Mucosa of gallbladder (tissue), 1 donor: ENCODE data around the gene HOXB9. TPM values are rescaled to one million over a fixed set of nuclear protein-coding genes. Genes with fewer than 3 reads are reported as not detected.

Source experiments
- DNase-seq: peaks from one replicate; pipeline ENCODE4 v3.0.0-alpha.2; 2020; ENCODE audit warnings: low spot score
- total RNA-seq: library from RNA; stranded (reverse); gene quantifications from one replicate; pipeline ENCODE4 v1.2.1, GENCODE V29; 2021
- donor health status: DM: no; HTN: no; CAD: no.

Gene HOXB9
- total RNA-seq, 1 donor from 2014 or later = 0.26 TPM

DNA sequence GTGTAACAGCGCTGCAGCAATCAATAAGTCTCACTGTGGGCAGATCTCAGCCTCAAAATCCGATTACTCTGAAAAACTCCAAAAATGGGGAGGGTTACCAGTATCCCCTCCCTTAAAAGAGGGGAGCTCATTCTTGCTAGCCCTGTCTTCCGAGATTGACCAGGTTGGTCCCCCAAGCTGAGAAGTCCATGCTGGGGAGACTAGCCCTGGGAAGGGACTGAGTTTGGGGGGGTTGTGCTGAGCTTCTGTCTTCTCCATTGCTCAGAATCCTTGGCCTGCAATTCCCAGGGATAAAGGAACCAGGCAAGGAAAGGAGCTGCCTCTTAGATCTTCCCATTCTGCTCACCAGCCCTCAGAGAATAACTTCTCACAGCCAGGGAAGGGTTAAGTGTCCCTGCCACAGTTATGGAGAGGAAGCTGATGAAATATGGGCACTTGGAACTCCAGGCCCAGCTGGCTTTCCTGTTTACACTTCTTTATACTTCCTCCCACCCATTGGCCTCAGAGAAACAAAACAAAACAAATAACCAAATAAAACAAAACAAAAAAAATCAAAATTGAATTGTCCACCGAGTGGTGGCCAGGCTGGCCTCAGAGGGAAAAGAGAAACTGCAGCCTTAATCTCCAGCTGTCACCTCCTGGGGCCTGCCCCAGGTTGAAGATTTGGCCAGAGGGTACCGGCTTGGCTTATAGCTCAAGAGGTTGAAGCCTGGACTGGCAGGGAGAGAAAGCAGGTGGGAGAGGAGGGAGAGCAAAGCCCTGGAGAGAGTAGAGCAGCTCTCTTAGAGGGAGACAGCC lies 38.7 kb downstream of the HOXB9 start:
- no peak for DNase-seq

DNA sequence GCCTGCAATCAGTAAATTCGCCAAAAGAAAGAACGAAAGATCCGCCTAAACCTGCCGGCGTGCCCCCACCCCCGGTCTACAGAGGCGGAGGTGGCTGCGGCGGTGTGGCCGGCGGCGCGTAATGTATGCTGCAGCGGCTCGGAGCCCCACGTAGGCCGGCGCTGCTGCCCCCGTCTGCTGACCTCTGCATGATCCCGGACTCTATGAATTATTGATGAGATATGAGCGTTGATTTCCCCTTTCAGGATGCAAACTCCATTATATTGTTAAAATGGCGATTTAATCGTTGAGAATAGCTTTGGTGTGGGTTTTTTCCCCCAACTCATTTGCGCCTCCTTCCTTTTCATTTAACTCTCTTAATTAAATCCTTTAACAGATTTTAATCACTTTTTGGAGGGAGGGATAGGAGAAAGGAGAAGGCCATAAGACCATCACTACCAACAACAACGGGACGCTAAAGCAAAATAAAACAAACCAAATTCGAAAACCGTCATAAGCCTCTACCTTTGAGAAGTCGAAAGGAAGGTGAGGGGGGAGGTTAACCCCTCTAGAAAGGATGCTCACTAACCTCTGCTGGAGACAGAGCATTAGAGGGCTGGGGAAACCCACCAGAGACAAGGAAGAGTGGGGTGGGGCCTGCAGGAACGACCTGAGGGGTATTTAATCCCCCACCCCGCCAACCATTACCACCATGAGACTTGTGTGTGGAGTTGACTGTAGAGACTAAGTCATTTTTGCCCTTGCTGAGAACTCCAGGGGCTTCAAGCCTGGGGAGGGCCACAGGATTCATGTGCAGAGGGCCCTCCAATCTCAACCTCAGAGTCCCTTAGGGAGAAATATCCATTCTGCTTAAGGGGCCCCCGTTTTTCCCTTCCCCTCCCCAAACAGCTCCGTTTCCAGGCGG lies 39.6 kb downstream of the HOXB9 start:
- DNase-seq = no peak

DNA sequence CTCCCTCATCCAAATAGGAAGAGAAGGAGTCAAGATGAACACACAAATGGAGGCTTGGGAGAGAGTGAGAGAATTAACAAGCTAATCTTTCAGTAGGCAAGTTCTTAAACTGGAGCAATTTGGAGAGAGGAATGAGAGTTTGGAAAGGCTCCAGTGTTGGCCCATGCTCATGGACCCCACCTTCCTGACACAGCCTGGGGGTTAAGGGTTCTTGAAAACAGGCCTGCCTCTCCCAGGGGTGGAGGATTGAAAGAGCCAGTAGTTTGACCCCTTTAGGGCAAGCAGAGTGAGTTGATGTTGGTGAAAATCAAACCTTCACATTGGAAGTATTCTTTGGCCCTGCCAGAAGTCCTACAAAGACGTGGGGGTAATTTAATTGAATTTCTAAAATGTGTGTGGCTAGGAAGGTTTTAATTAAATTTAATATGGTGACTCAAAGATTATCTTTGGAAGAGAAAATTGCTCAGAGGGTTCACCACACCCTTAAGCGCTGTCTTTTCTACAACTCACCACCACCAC lies 41.9 kb downstream of the HOXB9 start:
- no peak for DNase-seq

DNA sequence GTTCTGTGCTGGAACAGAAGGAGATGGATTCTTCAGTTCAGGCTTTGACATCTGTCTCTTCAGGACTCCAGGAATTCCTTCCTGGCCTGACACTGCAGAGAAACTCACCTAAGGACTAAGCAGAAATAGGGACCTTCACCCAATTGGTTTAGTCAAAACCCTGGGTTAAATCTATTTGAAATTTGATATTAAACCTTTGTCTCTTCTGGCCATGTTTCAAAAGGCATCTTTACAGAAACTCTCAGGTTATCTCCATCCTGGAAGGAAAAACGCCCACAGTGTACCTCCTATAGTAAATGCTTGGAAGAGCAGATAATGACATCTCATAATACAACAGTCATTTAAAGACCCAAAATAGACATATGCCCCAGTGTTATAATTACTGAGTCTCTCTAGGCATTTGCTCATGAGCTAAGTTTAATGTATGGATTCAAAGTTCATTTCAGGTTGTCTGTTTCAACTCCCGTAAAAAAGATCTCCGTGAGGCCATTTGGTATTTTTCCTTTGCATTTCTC lies 42.4 kb downstream of the HOXB9 start:
- DNase-seq = no peak

DNA sequence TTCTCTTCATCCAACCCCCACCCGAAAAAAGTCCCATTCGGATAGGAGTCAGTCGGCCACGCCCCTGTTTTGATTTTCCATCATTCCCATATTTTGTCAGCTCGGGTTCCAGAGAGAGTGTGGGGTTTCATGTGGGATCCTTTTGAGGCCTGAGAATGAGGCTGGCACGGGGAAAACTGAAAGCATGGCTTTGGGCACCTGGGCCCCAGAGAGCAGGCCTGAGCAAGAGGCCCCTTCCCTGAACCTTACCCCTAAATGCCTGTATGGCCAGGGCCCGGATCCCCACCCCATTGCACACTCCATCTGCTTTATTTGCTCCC lies 43.4 kb downstream of the HOXB9 start:
- DNase-seq = no peak

DNA sequence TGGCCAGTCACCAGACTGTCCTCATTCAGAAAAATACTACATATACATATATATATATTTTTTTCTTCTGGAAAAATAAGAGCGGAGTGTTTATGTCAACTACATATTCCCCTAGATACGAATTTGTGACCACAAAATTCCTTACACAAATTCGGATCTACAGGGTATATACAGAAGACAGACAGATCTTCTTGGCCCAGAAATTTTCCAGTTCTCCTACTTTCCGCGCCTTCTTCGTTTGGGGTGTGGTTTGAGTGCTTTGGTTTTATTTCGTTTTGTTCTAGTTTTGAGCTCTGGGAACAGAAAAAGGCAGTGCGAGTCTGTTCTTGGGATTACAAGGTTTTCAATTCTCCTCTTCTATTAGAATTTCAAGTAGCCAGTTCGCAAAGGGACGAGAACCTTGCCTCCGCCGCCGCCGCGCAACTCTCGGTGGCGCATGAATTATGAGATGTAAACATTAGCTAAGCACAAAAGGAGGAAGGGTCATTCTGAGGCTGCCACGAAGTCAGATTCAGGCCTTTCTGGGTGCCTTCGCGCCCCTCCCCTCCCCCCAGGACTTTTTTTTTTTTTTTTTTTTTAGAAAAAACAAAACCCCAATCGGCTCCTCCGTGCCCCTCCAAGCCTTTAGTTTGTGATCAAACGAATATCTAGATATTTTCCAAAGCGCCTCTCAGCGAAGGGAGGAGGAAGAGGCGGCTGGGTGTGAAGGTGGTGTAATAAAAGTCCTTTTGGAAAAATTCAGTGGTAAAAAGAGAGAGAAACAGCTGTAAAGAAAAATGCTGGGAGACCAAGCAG lies 46.2 kb downstream of the HOXB9 start:
- no peak for DNase-seq

DNA sequence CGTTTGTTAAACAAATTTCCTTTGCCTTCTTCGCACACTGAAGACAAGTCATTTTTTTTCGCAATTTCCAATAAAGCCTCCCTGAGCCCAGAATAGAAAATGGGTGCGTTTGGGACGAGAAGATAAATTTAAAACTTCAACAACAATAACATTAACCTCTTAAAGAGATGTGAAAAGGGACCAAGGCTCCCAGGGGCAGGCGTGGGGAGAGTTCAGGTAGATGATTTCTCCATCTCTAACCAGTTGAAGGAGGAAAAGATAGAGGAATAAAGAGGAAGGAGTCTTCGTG lies 46.7 kb downstream of the HOXB9 start:
- no peak for DNase-seq

DNA sequence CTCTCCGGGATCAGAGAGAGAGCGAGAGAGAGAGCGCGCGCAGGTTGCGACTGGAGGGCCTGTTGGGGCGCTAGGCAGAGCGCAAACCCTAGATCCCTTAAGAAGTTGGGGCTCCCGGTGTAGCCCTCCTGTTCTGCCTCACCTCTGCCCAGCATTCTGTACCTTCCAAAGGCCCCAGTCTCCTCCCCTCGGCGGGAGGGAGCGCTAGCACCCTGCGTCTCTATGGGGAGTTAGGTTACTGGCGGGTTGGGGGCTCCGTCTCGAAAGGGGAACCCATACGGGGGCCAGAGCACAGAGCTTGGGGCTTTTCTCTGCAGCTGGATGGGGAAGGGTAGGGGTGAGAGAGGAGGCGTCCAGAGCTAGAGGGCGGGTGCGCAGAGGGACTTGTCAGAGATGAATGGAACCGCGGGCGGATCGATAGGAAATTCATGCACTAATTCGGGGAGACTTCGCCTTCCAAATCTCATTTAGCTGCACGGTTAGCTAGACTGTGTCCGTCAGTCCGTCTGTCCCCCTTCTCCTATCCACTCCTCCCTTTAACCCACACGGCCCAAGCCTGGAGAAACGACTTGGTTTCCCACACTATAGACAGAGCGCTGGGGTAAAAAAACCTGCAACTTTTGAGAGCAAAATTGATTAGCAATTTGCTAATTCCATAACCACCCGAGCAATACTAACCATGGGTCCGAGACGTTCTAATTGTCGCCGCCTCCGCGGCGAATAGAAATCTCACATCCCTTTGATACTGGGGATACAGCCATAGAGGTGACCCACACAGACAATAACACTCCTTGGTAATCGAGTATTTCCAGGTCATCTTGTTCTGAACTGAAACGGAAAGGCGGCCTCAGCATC lies 47.3 kb downstream of the HOXB9 start:
- no peak for DNase-seq

DNA sequence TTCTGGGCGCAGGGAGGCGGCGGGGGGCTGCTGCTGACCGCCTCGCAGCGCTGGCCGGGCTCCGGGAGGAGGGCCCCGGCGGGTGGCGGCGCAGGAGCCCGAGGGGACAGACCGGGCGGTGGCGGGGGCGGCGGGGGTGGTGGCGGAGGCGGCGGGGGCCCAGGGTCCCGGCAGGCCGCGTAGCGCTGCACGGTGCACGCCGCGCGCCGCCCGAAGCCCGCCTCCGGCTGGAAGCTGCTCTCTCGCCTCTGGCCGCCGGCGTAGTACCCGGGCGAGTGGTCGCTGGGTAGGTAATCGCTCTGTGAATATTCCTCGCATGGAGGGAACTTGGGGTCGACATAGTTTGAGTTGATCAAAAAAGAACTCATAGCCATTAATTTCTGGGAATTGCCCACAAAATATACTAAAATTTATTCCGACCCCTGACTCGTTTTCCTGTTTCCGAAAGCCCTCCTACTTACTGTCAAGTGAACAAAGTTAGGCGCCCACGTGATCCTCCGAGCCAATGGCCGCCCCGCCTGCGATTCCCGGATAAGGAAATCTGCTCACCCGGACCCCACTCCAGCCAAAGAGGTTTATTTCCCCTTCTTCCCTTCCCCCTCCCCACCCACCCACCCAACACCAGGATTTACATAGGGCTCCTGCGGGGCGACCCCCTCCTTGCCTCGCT lies 48.1 kb downstream of the HOXB9 start, which contains the start of gene HOXB4:
HOXB4 (minus strand) TSS at position 405 of the 670 bp plus-strand sequence; CDS start at position 374, 31 bp downstream.
- DNase-seq = peak; percentile 78

DNA sequence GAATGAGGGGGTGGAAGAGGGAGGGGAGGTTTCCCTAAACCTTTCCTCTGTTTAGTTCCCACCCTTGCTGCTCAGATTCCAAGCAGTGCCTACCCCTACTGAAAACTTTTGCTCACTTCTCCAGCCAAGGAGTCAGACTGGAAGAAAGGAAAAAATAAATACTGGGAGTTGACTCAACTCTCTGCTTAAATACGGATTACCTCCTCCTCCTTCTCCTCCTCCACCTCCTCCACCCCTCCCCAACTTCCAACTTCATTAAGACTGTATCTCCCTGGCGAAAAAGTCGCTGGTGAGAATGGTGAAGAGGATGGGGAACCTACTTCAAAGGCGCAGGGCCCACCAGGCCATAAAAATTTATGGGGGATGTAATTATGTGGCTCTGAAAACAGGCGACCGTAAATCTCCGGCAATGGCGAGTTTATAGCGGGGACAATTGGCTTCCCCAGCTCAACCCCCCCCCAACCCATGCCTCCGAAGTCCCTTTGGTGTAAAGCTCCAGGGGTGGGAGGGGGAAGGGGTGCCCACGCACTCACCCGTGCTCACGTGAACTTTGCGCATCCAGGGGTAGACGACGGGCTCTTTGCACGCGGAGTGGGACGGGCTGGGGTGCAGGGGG lies 48.7 kb downstream of the HOXB9 start:
- no peak for DNase-seq

DNA sequence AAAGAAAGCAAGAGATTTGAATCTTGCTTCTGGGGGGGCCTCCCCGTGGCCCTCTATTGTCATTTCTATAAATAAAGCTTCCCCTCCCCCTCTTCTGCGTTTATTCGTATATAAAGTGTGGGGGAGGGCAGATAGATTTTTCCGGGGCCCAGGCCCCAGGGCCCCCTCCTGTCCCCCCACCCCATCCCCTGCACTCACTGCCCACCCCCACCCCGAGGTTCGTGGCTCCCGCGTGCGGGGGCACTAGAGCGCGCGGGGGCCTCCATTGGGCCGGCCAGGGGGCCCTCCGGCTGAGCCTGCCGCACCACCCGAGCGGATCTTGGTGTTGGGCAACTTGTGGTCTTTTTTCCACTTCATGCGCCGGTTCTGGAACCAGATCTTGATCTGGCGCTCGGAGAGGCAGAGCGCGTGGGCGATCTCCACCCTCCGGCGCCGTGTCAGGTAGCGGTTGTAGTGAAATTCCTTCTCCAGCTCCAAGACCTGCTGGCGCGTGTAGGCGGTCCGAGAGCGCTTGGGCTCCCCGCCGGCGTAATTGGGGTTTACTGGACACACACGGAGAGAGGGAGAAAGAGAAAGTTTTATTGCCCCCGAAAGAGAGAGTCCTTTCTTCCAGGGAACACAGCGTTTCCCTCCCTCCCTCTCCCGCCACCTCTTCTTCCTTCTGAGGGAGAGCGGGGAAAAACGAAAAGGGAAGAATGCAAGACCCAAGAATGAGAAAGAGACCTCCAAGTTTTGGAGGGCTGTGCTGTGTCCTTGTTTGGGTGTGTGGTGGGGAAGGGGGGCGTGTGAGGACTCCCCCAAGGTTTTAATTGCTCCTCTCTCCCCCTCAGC lies 49.5 kb downstream of the HOXB9 start:
- DNase-seq = no peak

DNA sequence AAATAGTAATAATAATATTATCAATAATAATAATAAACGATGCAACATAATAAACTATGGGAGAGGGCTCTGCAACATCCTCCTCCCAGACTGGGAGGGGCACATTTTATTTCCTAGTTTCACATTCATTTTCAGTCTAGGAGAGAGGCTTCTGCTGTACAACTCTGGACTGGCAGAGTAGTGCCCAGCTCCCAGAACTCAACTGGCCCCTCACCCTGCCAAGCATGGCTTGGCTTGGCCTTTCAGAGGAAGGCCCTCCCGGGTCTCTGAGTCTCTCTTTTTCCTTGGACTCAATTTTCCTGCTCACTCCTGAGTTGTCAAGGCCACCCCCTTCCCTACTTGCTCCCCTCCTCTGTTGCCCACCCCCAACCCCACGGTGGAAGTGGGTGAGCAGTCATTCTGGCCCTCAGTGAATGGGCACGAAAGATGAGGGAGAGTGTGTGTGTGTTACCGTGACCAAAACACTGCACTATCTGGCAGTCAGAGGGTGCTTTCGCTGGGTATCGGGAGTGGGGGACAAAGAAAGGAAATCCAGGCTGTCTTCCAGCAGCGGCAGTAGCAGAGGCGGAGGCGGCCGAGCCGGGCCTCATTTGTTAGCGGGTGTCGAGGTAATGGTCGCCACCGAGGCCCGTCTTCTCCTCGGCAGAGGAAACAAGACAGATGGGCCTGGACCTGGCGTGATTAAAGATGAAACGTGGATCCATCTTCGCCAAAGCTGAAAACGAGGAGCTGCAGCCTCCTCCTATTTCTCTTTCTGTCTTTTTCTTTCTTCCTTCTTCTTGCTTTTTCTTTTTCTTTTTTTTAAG lies 50.3 kb downstream of the HOXB9 start:
- DNase-seq = no peak

DNA sequence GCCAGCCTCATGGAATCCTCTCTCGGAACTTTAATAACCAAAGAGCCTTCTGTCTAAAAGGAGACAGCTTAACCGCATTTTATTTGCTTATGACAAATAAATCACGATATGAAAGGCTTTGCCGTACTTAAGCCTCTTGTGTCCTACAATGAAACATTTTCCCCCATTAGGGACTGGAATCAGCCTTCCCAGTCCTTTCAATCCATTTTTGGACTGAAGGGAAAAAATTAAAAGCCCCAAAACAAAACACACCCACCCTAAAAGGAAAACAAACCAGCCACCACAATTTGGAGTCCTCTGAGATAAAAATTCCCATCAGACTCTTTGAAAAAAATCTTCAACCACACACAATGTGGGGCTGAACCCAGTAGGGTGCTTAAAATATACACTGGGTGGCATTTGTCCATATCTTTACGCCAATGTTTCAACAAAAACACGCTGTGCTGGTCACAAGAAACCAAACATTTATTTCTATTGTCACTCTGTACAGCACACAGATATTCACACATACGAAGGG lies 51.0 kb downstream of the HOXB9 start:
- DNase-seq = no peak

DNA sequence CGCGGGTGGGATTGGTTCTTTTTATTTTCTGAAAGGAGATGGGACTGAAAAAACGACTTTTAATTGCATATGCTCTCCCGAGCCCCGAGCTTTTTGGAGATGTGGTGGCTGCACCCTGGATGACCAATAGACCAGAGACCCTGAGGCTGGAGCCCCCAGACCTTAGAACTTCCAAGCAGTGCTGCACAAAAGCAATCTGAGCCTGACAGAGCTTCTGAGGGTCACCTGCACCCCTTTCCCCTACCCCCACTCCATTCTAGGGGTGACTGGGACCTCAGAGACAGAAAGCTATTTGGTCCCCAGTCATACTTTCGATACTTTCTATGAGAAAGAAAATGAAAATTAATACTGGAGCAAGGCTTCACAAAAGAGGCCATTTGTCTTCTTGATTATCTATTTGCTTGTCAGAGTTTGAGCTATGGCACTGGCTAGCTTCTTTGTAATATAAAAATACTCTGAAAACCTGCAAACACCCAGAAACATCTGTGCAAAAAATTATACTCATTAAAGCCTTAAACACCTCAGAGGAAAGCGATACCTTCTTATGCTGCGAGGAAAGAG lies 51.6 kb downstream of the HOXB9 start:
- DNase-seq = no peak

DNA sequence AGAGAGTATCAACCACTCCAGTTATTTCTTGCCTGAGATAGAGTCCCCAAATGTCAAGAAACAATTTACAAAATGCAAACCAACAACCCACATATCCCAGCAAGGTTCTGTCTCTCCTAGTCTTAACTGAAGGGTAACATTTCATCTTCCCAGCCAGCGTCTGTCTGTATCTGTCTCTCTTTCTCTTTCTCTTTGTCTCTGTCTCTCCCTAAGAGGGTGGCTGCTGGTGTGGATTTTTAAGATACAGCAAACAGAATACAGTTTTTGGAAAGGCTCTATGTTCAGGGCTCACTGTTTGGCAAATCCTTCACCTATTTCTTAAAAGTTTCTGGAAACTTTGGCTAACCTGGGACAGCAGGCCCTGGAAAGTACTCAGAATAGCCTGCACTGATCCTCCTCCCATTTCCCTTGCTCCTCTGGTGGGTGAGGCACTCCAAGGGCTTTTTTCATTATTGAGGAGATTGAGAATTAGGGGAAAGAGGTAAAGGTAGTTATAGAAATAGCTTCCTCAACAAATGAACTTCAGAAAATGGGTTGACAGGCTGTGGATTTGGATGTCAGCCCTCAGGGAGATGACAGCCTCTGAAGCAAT lies 54.2 kb downstream of the HOXB9 start:
- DNase-seq = no peak
